Transverse colon (tissue), 4 donors: Measurements from ENCODE around the gene TLE5. TPM values are rescaled to one million over a fixed set of nuclear protein-coding genes. Genes with fewer than 3 reads are reported as not detected.
"Not testable (repeated sequence)": the region's sequence is repeated elsewhere in the genome, so short reads cannot be mapped to it uniquely, and the experiment has no call there.

Experiments
- DNase-seq: peaks from one replicate; pipeline ENCODE4 v3.0.0-alpha.2; 2019
- H3K27ac ChIP-seq, 4 donors: fragments of 200-600 bp; sonication (generic); 2 replicates each; pipeline ENCODE4 v1.5.1; 2016 to 2018; ENCODE audit warnings: inconsistent platforms in 4 of 4
- H3K27me3 ChIP-seq: fragments of 200-600 bp; sonication (generic); 2 replicates; pipeline ENCODE4 v1.5.1; 2017; ENCODE audit warnings: inconsistent platforms
- H3K36me3 ChIP-seq, 4 donors: fragments of 200-600 bp; sonication (generic); 2 replicates each; pipeline ENCODE4 v1.5.1; 2017 to 2019; ENCODE audit warnings: inconsistent platforms in 4 of 4
- H3K4me1 ChIP-seq, 4 donors: fragments of 200-600 bp; sonication (generic); 2 replicates each; pipeline ENCODE4 v1.5.1; 2017 to 2020; ENCODE audit warnings: inconsistent platforms in 4 of 4
- H3K4me3 ChIP-seq, 4 donors: fragments of 200-600 bp; sonication (generic); 1 replicate in 1 of 4; 2 replicates in 3 of 4; pipeline versions ENCODE4 v1.5.1 to v1.6.1; 2017 to 2019; ENCODE audit warnings: inconsistent platforms in 4 of 4
- H3K9me3 ChIP-seq, 2 donors: fragments of 200-600 bp; sonication (generic); 2 replicates each; pipeline ENCODE4 v1.5.1; 2017 to 2019; ENCODE audit warnings: inconsistent platforms in 2 of 2
- CTCF ChIP-seq, 5 experiments: fragments of 200-600 bp in 3 of 5; fragments of 450-650 bp in 2 of 5; sonication (generic) in 3 of 5; IDR thresholded peaks; 1 replicate in 2 of 5; 2 replicates in 3 of 5; pipeline ENCODE4 v1.5.1; 2016 to 2017; ENCODE audit warnings: antibody characterized with exemption in 5 of 5, inconsistent platforms in 3 of 5, mild to moderate bottlenecking in 2 of 5, moderate library complexity in 1 of 5
- EP300 ChIP-seq: sonication (generic); formaldehyde crosslinking; IDR thresholded peaks from one replicate; pipeline ENCODE4 v1.6.1; 2017; ENCODE audit warnings: antibody characterized with exemption, low read depth
- POLR2A ChIP-seq: fragments of 450-650 bp; IDR thresholded peaks from one replicate; pipeline ENCODE4 v1.6.1; 2016; ENCODE audit warnings: antibody characterized with exemption, mild to moderate bottlenecking, moderate library complexity
- POLR2AphosphoS5 ChIP-seq, 3 donors: sonication (generic); formaldehyde crosslinking; IDR thresholded peaks; one replicate each; pipeline ENCODE4 v1.6.1; 2016; ENCODE audit warnings: antibody characterized with exemption in 3 of 3
- WGBS, 2 donors: methylation state at CpG; one replicate each; pipeline ENCODE4 v1.1.5; 2018; ENCODE audit warnings: low coverage in 1 of 2; 5-methylcytosine and 5-hydroxymethylcytosine counted together
- in situ Hi-C, 4 donors: fragments of 200-750 bp; cut with MboI; loops; one replicate each; pipeline versions ENCODE4 v1.15.0 to v1.15.1; 2017; ENCODE audit warnings: low sequenced_read_pairs in 3 of 4, low pct_ligation_motif_present in 1 of 4, low pct_unique_long_range_greater_than_20kb in 1 of 4
- intact Hi-C: fragments of 100-400 bp; cut with DNase I; formaldehyde crosslinking; loops from one replicate; pipeline ENCODE4 v1.15.1; 2023; ENCODE audit warnings: low total_unique reads
- total RNA-seq, 4 donors: library from RNA; depleted of rRNA; stranded (reverse); fragments of >200 nt; gene quantifications; one replicate each; pipeline ENCODE4 v1.1.0, GENCODE V29; 2016

Gene TLE5
- total RNA-seq, 4 donors from 2014 or later: 307 to 561 (median 400) TPM

- intact Hi-C loops: no loop called here
- in situ Hi-C loops: loop anchor here in 1 of 4 donors (10.0 kb wide), 1 partner anchor 65 kb away; the partner anchor contains the start of gene TLE6
- WGBS, 2 donors: 72 to 85% methylated on average over 4 to 17 of the region's 17 CpGs
- Histone ChIP-seq H3K4me3 (no peak overlapping the region), H3K27me3 (peaks cover 5% of the 10 kb centered on the region), H3K27ac (no peak overlapping the region), H3K36me3 (no peaks in the 10 kb centered on the region), H3K9me3 (no peaks in the 10 kb centered on the region), H3K4me1 (peaks cover 6 to 20% (median 19%) of the 10 kb centered on the region in 4 donors)
- no peak for TF ChIP-seq POLR2A
- TF ChIP-seq CTCF (IDR thresholded peaks at IDR 0.05): no peak
- no peak for TF ChIP-seq EP300
- TF ChIP-seq POLR2AphosphoS5 (IDR thresholded peaks at IDR 0.05): no peak
- no peak for DNase-seq
These were observed 22.6 kb downstream of the TLE5 start for GRCh38 chr19:3039641-3040077.

- Histone ChIP-seq H3K4me3 (no peak overlapping the region), H3K27me3 (peaks cover 5% of the 10 kb centered on the region), H3K9me3 (no peaks in the 10 kb centered on the region), H3K4me1 (peaks cover 10 to 26% (median 24%) of the 10 kb centered on the region in 4 donors), H3K36me3 (no peaks in the 10 kb centered on the region), H3K27ac (no peak overlapping the region)
- 79 to 100% methylated on average over 1 to 5 of the region's 5 CpGs for WGBS, 2 donors
- intact Hi-C loops (no loop called here), in situ Hi-C loops (loop anchor here in 1 of 4 donors (10.0 kb wide), 1 partner anchor 64 kb away; the partner anchor contains the start of gene TLE6)
- no peak for TF ChIP-seq EP300
- no peak for TF ChIP-seq CTCF (IDR thresholded peaks at IDR 0.05)
- no peak for TF ChIP-seq POLR2A
- no peak for TF ChIP-seq POLR2AphosphoS5 (IDR thresholded peaks at IDR 0.05)
- no peak for DNase-seq
These were observed 23.2 kb downstream of the TLE5 start for GRCh38 chr19:3039125-3039524.

- in situ Hi-C loops: loop anchor here in 1 of 4 donors (10.0 kb wide), 1 partner anchor 63 kb away; the partner anchor contains the start of gene TLE6
- Histone ChIP-seq H3K36me3 (no peaks in the 10 kb centered on the region), H3K4me3 (no peak overlapping the region), H3K27me3 (peaks cover 5% of the 10 kb centered on the region), H3K9me3 (no peaks in the 10 kb centered on the region), H3K4me1 (peaks cover 11 to 29% (median 26%) of the 10 kb centered on the region in 4 donors), H3K27ac (no peak overlapping the region)
- 80 to 83% methylated on average over 1 to 5 of the region's 5 CpGs for WGBS, 2 donors
- TF ChIP-seq CTCF (IDR thresholded peaks at IDR 0.05) (no peak), EP300 (no peak), POLR2AphosphoS5 (IDR thresholded peaks at IDR 0.05) (no peak), POLR2A (no peak)
- no peak for DNase-seq
- intact Hi-C loops: no loop called here
These were observed 24.1 kb downstream of the TLE5 start for GRCh38 chr19:3038214-3038613.

GRCh38 chr19:3036977-3037544, 25.2 kb downstream of the TLE5 start:
- H3K36me3 ChIP-seq, H3K9me3 ChIP-seq, H3K27me3 ChIP-seq, intact Hi-C loops, DNase-seq: not testable (repeated sequence)
- H3K4me3 ChIP-seq: peak overlapping the region in 1 of 4 donors; percentile 62
- 67 to 81% methylated on average over 6 to 14 of the region's 14 CpGs for WGBS, 2 donors
- peak overlapping the region; percentile 92 to 96 (median 94) for H3K27ac ChIP-seq
- peaks cover 11 to 29% (median 22%) of the 10 kb centered on the region in 4 donors for H3K4me1 ChIP-seq
- in situ Hi-C loops: loop anchor here in 1 of 4 donors (10.0 kb wide), 1 partner anchor 62 kb away; the partner anchor contains the start of gene TLE6
